ENCODE measurements around the gene PDE4A.

GRCh38 chr19:10374931-10375330 is 45.4 kb upstream of the PDE4A start:
- TF ChIP-seq BCLAF1 (IDR thresholded peaks at IDR 0.05): no peak
- no peak for TF ChIP-seq SREBF1 (IDR thresholded peaks at IDR 0.05; ENCODE audit: low read length)

Measured in GM12878 (cell line).